ENCODE data around the gene NAP1L5. TPM values are rescaled to one million over a fixed set of nuclear protein-coding genes. Genes with fewer than 3 reads are reported as not detected.

NAP1L5 gene
- total and polyA plus RNA-seq, 9 of the 15 experiments (the other 6 are each of a cell fraction or from before 2014, with no cell fraction given): 2.4 to 10.6 (median 7.0) TPM

GRCh38 chr4:88661739-88662138 is 35.9 kb downstream of the NAP1L5 start:
- WGBS (ENCODE audit: insufficient coverage, low coverage, missing lambda C conversion rate): 45% methylated on average over 2 of the region's 2 CpGs
- no peaks in the 10 kb centered on the region for H3K9me1 ChIP-seq (ENCODE audit: control insufficient read depth, insufficient read depth, low read length)
- no peak overlapping the region for H3K9ac ChIP-seq (ENCODE audit: insufficient read depth in 1 of 2, low read depth in 2 of 2, low read length in 2 of 2)
- H3K27me3 ChIP-seq (ENCODE audit: control insufficient read depth in 2 of 2, insufficient read depth in 2 of 2, low read length in 2 of 2): no peaks in the 10 kb centered on the region
- H3K27ac ChIP-seq (ENCODE audit: extremely low read depth, low read depth, low read length): no peak overlapping the region
- intact Hi-C loops (cut with micrococcal nuclease): no loop called here
- ChIA-PET POLR2A (no interaction called here), CTCF (ENCODE audit: low intra/inter-chr PET ratio) (no interaction called here)
- TF ChIP-seq MXI1 (IDR thresholded peaks at IDR 0.05; ENCODE audit: low read depth, low read length) (no peak), KHSRP (IDR thresholded peaks at IDR 0.05) (no peak), ZNF146 (CRISPR knock-in tag; IDR thresholded peaks at IDR 0.05; ENCODE audit: unreplicated experiment) (no peak), STAT6 (CRISPR knock-in tag; IDR thresholded peaks at IDR 0.05) (no peak), LARP7 (IDR thresholded peaks at IDR 0.05) (no peak), MAX (CRISPR knock-in tag; IDR thresholded peaks at IDR 0.05) (no peak), CSDE1 (IDR thresholded peaks at IDR 0.05) (no peak), ATF6 (CRISPR knock-in tag; IDR thresholded peaks at IDR 0.05) (no peak), RNF2 (IDR thresholded peaks at IDR 0.05) (no peak), TCF3 (CRISPR knock-in tag; IDR thresholded peaks at IDR 0.05) (no peak), USF1 (CRISPR knock-in tag; IDR thresholded peaks at IDR 0.05) (no peak), PML (IDR thresholded peaks at IDR 0.05; ENCODE audit: low read length) (no peak), PRPF4 (IDR thresholded peaks at IDR 0.05; ENCODE audit: insufficient read depth, low read depth, low read length, poor library complexity, severe bottlenecking) (no peak), ZNF445 (CRISPR knock-in tag; IDR thresholded peaks at IDR 0.05; ENCODE audit: low read depth) (no peak), ZC3H4 (CRISPR knock-in tag; IDR thresholded peaks at IDR 0.05; ENCODE audit: borderline replicate concordance) (no peak), PHF21A (IDR thresholded peaks at IDR 0.05; ENCODE audit: borderline replicate concordance, low read depth) (no peak)
- ATAC-seq: no peak
- in situ Hi-C loops (cut with MboI): no loop called here
- BruUV-seq (replicated peaks): no TSS peak
- H4K20me1 ChIP-seq (replicated peaks; ENCODE audit: control insufficient read depth, insufficient read depth, low read length): no peaks in the 10 kb centered on the region
- FAIRE-seq: no peak
- no peak for DNase-seq (ENCODE audit: extremely low read depth in 1 of 4, low spot score in 3 of 4)
- no peak overlapping the region for H3K4me3 ChIP-seq
- no peaks in the 10 kb centered on the region for H3K9me3 ChIP-seq (replicated peaks; ENCODE audit: control insufficient read depth, insufficient read depth, low read depth, low read length)
- no peaks in the 10 kb centered on the region for H3K36me3 ChIP-seq (ENCODE audit: control insufficient read depth, insufficient read depth, low read length)
- no peaks in the 10 kb centered on the region for H3K4me1 ChIP-seq (replicated peaks in 1 of 2; ENCODE audit: control insufficient read depth in 2 of 2, insufficient read depth in 2 of 2, low read length in 2 of 2)
- H3K79me2 ChIP-seq (ENCODE audit: control insufficient read depth, insufficient read depth, low read length): no peaks in the 10 kb centered on the region
- no peak overlapping the region for H3K4me2 ChIP-seq (ENCODE audit: insufficient read depth, low read length)
- H2AFZ ChIP-seq (ENCODE audit: low read depth, low read length): no peak overlapping the region

Measured in K562 (cell line).